ENCODE measurements around the gene PPP1R16B.
"Not testable (repeated sequence)": the region's sequence is repeated elsewhere in the genome, so short reads cannot be mapped to it uniquely, and the experiment has no call there.

Gene PPP1R16B

GRCh38 chr20:38853759-38854158 lies 48.3 kb downstream of the PPP1R16B start:
- no peak for DNase-seq

GRCh38 chr20:38854654-38855066 lies 49.2 kb downstream of the PPP1R16B start:
- DNase-seq: no peak

GRCh38 chr20:38855356-38855755 lies 49.9 kb downstream of the PPP1R16B start:
- peak; percentile 30 for DNase-seq

- DNase-seq: no peak
Measured at GRCh38 chr20:38856570-38856969, 51.1 kb downstream of the PPP1R16B start.

GRCh38 chr20:38857703-38858102 lies 52.2 kb downstream of the PPP1R16B start:
- DNase-seq: no peak

GRCh38 chr20:38859070-38859690 lies 53.7 kb downstream of the PPP1R16B start:
- no peak for DNase-seq

- DNase-seq: not testable (repeated sequence)
Measured at GRCh38 chr20:38859857-38860256, 54.4 kb downstream of the PPP1R16B start.

- DNase-seq: no peak
Measured at GRCh38 chr20:38861071-38861401, 55.5 kb downstream of the PPP1R16B start.

- DNase-seq: no peak
Measured at GRCh38 chr20:38862226-38862625, 56.7 kb downstream of the PPP1R16B start.

- no peak for DNase-seq
Measured at GRCh38 chr20:38863024-38863851, 57.7 kb downstream of the PPP1R16B start.

- no peak for DNase-seq
Measured at GRCh38 chr20:38864662-38865061, 59.2 kb downstream of the PPP1R16B start.

GRCh38 chr20:38866265-38867061 lies 61.0 kb downstream of the PPP1R16B start:
- no peak for DNase-seq

- DNase-seq: no peak
Measured at GRCh38 chr20:38867062-38867359, 61.5 kb downstream of the PPP1R16B start.

GRCh38 chr20:38870733-38871559 lies 65.4 kb downstream of the PPP1R16B start:
- DNase-seq: no peak

- no peak for DNase-seq
Measured at GRCh38 chr20:38871560-38871953, 66.1 kb downstream of the PPP1R16B start.

GRCh38 chr20:38872036-38872435 lies 66.5 kb downstream of the PPP1R16B start:
- no peak for DNase-seq

GRCh38 chr20:38872491-38873049 lies 67.1 kb downstream of the PPP1R16B start:
- DNase-seq: no peak

- DNase-seq: no peak
Measured at GRCh38 chr20:38873050-38873581, 67.6 kb downstream of the PPP1R16B start.

GRCh38 chr20:38874460-38875174 lies 69.1 kb downstream of the PPP1R16B start:
- no peak for DNase-seq

GRCh38 chr20:38875175-38875993 lies 69.9 kb downstream of the PPP1R16B start:
- no peak for DNase-seq

- no peak for DNase-seq
Measured at GRCh38 chr20:38877483-38877882, 72.0 kb downstream of the PPP1R16B start.

All from fibroblast of skin of back (primary cell).